Endothelial cell of umbilical vein (primary cell): Measurements from ENCODE around the gene GPD1. TPM values are rescaled to one million over a fixed set of nuclear protein-coding genes. Genes with fewer than 3 reads are reported as not detected.
"Not testable (repeated sequence)": the region's sequence is repeated elsewhere in the genome, so short reads cannot be mapped to it uniquely, and the experiment has no call there.

ENCODE experiments used
- BruUV-seq: library from RNA; stranded (reverse); fragments of 400-500 nt; replicated peaks from 2 replicates; lab custom pipeline; 2021; lab: Mats Ljungman, UMichigan
- CTCF ChIA-PET: fragments of 300-600, 350-600 bp; sonication (Branson Sonifier 250); formaldehyde crosslinking; loops from one replicate; lab custom pipeline; 2021; ENCODE audit warnings: antibody characterized with exemption, inconsistent platforms; lab: Charles Lee
- POLR2A ChIA-PET: fragments of 300-600, 350-600 bp; sonication (Branson Sonifier 250); formaldehyde crosslinking; loops from one replicate; lab custom pipeline; 2021; ENCODE audit warnings: antibody characterized with exemption, inconsistent platforms; lab: Charles Lee
- DNase-seq: peaks from one replicate; pipeline ENCODE4 v3.0.0-alpha.2; 2011; ENCODE audit warnings: low read depth, low spot score
- FAIRE-seq: peaks from 2 replicates; lab custom pipeline; 2011; peaks lifted over from hg19 to GRCh38; lab: Jason Lieb, UNC
- H2AFZ ChIP-seq: 2 replicates; pipeline ENCODE4 v1.6.0; 2012; ENCODE audit warnings: low read depth, low read length, control low read depth, inconsistent platforms
- H3K27ac ChIP-seq: 2 replicates; pipeline ENCODE4 v1.5.1; 2011; ENCODE audit warnings: low read depth, mild to moderate bottlenecking, control low read depth, low read length, moderate library complexity; ENCODE audit not compliant: insufficient read depth
- H3K27me3 ChIP-seq, 2 experiments: 2 replicates each; pipeline versions ENCODE4 v1.6.0 to v1.6.1; 2011; ENCODE audit warnings: low read length in 2 of 2, mixed read lengths in 1 of 2; ENCODE audit not compliant: control insufficient read depth in 2 of 2, insufficient read depth in 2 of 2
- H3K36me3 ChIP-seq, 2 experiments: 2 replicates in 1 of 2; 3 replicates in 1 of 2; pipeline ENCODE4 v1.5.1; 2011; ENCODE audit warnings: low read length in 2 of 2, mild to moderate bottlenecking in 1 of 2, moderate library complexity in 1 of 2; ENCODE audit not compliant: control insufficient read depth in 2 of 2, insufficient read depth in 2 of 2; ENCODE audit errors: extremely low read depth in 1 of 2
- H3K4me1 ChIP-seq: 3 replicates; pipeline ENCODE4 v1.5.1; 2011; ENCODE audit warnings: mild to moderate bottlenecking, low read length; ENCODE audit not compliant: control insufficient read depth, insufficient read depth; ENCODE audit errors: extremely low read depth
- H3K4me2 ChIP-seq: 2 replicates; pipeline ENCODE4 v1.6.1; 2011; ENCODE audit warnings: low read length, control low read depth, mixed read lengths; ENCODE audit not compliant: insufficient read depth
- H3K4me3 ChIP-seq, 3 experiments: fragments of 200-600 bp in 1 of 3; sonication (generic), shearing (Covaris generic) in 1 of 3; replicated peaks in 1 of 3; 2 replicates each; pipeline ENCODE4 v1.5.1; 2011 to 2016; ENCODE audit warnings: control low read depth in 3 of 3, low read length in 3 of 3, mild to moderate bottlenecking in 2 of 3, inconsistent platforms in 1 of 3, low read depth in 1 of 3, moderate library complexity in 1 of 3; ENCODE audit not compliant: insufficient read depth in 1 of 3
- H3K79me2 ChIP-seq: 2 replicates; pipeline ENCODE4 v1.6.0; 2012; ENCODE audit warnings: low read length, inconsistent platforms; ENCODE audit not compliant: control insufficient read depth, insufficient read depth
- H3K9ac ChIP-seq: replicated peaks from 2 replicates; pipeline ENCODE3; 2011; ENCODE audit warnings: low read length, control low read depth; ENCODE audit not compliant: insufficient read depth; ENCODE audit errors: extremely low read depth
- H3K9me1 ChIP-seq: replicated peaks from 3 replicates; pipeline ENCODE4 v1.6.0; 2011; ENCODE audit warnings: mild to moderate bottlenecking, low read length; ENCODE audit not compliant: control insufficient read depth, insufficient read depth; ENCODE audit errors: extremely low read depth
- H3K9me3 ChIP-seq: replicated peaks from 2 replicates; pipeline ENCODE4 v1.5.1; 2012; ENCODE audit warnings: low read length, inconsistent platforms; ENCODE audit not compliant: control insufficient read depth, insufficient read depth
- H4K20me1 ChIP-seq: replicated peaks from 2 replicates; pipeline ENCODE3; 2011; ENCODE audit warnings: mild to moderate bottlenecking, low read length; ENCODE audit not compliant: control insufficient read depth, insufficient read depth; ENCODE audit errors: extremely low read depth
- EZH2 ChIP-seq: IDR thresholded peaks from 2 replicates; pipeline ENCODE4 v1.6.1; 2012; ENCODE audit warnings: borderline replicate concordance, low read depth, mild to moderate bottlenecking, moderate library complexity, low read length, inconsistent platforms; ENCODE audit not compliant: severe bottlenecking
- FOS ChIP-seq: IDR thresholded peaks from 2 replicates; pipeline ENCODE4 v1.6.1; 2011; ENCODE audit warnings: mild to moderate bottlenecking, low read length, moderate library complexity, borderline replicate concordance; ENCODE audit not compliant: insufficient read depth
- GATA2 ChIP-seq: IDR thresholded peaks from 2 replicates; pipeline ENCODE4 v1.7.0; 2011; ENCODE audit warnings: low read depth, mild to moderate bottlenecking, moderate library complexity, mixed read lengths, low read length; ENCODE audit not compliant: insufficient read length, insufficient read depth
- JUN ChIP-seq: IDR thresholded peaks from 2 replicates; pipeline ENCODE4 v1.6.1; 2011; ENCODE audit warnings: borderline replicate concordance, low read depth; ENCODE audit not compliant: insufficient read length, insufficient read depth
- MYC ChIP-seq: IDR thresholded peaks from one replicate; pipeline ENCODE4 v1.6.1; 2011; ENCODE audit warnings: mild to moderate bottlenecking, low read depth, low read length
- POLR2A ChIP-seq: IDR thresholded peaks from 2 replicates; pipeline ENCODE4 v1.6.1; 2012; ENCODE audit warnings: low read depth, mild to moderate bottlenecking, control low read depth, low read length
- POLR2AphosphoS5 ChIP-seq: IDR thresholded peaks from 2 replicates; pipeline ENCODE4 v1.6.1; 2012; ENCODE audit warnings: low read depth, mild to moderate bottlenecking, control low read depth, low read length, moderate library complexity; ENCODE audit not compliant: insufficient read depth
- dilution Hi-C: fragments of 300-500 bp; cut with MboI; formaldehyde crosslinking; loops from one replicate; pipeline ENCODE4 v1.15.0; 2019; ENCODE audit warnings: low sequenced_read_pairs; ENCODE audit not compliant: extremely low pct_ligation_motif_present
- intact Hi-C: fragments of 100-400 bp; cut with micrococcal nuclease; formaldehyde crosslinking; loops from one replicate; pipeline ENCODE4 v1.10.0; 2022
- polyA plus RNA-seq, 4 experiments: library from polyadenylated mRNA; depleted of rRNA in 3 of 4; stranded (reverse) in 3 of 4; unstranded in 1 of 4; fragments of >200 nt; gene quantifications; 2 replicates each; pipeline versions ENCODE4 v1.2.1 to v1.2.3, GENCODE V29; 2011 to 2012; ENCODE audit warnings: missing spikeins in 1 of 4
- total RNA-seq: library from RNA; stranded (reverse); gene quantifications from 2 replicates; pipeline ENCODE4 v1.2.3, GENCODE V29; 2021
- TF ChIP-seq, protein P1 (sequence below), 2 donors: IDR thresholded peaks; 1 replicate in 1 of 2; 2 replicates in 1 of 2; pipeline ENCODE4 v1.5.1; 2011; ENCODE audit warnings: low read length in 2 of 2, mild to moderate bottlenecking in 2 of 2, moderate library complexity in 2 of 2, control low read depth in 1 of 2, inconsistent platforms in 1 of 2, low read depth in 1 of 2; ENCODE audit not compliant: insufficient read depth in 1 of 2; ENCODE audit errors: extremely low read depth in 1 of 2
- TF ChIP-seq, protein P2 (sequence below): IDR thresholded peaks from 2 replicates; pipeline ENCODE4 v1.6.1; 2011; ENCODE audit not compliant: insufficient read depth, insufficient read length

Gene GPD1
- total and polyA plus RNA-seq, 2 donors (not counting 3 experiments of a cell fraction or from before 2014, with no cell fraction given): 0.07 TPM; not detected in 1

DNA sequence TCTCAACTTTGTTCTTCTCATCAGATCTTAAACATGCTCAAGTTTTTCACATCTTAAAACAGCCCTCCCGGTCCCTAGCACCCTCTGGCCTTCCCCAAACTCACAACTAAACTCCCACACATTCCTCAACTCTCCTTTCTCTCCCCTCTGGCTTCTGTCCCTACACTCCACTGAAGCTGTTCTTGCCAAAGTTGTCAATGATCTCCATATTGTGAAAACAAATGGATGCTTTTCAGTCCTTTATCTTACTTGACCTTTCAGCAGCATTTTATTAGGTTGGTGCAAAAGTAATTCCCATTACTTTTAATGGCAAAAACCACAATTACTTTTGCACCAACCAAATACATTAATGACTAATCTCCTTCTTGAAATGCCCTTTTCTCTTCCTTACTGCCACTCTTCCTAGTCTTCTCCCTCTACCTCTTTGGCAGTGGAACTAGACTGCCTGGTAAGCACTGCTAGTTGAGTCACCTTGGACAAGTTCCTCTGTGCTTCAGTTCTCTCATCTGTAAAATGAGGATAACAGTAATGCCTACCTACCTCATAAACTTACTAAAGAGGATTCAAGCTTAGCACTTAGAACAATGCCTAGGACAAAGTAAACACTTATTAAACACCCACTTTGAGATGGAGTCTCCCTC, 47.4 kb downstream of the GPD1 start:
- no peak overlapping the region for H3K4me2 ChIP-seq
- DNase-seq (no peak), FAIRE-seq (no peak)
- H3K9ac ChIP-seq: no peak overlapping the region
- H3K9me3 ChIP-seq: no peaks in the 10 kb centered on the region
- H3K9me1 ChIP-seq: no peaks in the 10 kb centered on the region
- no peaks in the 10 kb centered on the region for H4K20me1 ChIP-seq
- H3K27ac ChIP-seq: no peak overlapping the region
- no peaks in the 10 kb centered on the region for H3K4me1 ChIP-seq
- H3K36me3 ChIP-seq: no peaks in the 10 kb centered on the region
- BruUV-seq: no TSS peak
- POLR2A ChIA-PET: no interaction called here
- H3K79me2 ChIP-seq: peaks cover 15% of the 10 kb centered on the region
- TF ChIP-seq, protein P1, sequence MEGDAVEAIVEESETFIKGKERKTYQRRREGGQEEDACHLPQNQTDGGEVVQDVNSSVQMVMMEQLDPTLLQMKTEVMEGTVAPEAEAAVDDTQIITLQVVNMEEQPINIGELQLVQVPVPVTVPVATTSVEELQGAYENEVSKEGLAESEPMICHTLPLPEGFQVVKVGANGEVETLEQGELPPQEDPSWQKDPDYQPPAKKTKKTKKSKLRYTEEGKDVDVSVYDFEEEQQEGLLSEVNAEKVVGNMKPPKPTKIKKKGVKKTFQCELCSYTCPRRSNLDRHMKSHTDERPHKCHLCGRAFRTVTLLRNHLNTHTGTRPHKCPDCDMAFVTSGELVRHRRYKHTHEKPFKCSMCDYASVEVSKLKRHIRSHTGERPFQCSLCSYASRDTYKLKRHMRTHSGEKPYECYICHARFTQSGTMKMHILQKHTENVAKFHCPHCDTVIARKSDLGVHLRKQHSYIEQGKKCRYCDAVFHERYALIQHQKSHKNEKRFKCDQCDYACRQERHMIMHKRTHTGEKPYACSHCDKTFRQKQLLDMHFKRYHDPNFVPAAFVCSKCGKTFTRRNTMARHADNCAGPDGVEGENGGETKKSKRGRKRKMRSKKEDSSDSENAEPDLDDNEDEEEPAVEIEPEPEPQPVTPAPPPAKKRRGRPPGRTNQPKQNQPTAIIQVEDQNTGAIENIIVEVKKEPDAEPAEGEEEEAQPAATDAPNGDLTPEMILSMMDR (IDR thresholded peaks at IDR 0.05; ENCODE audit: extremely low read depth in 1 of 2, insufficient read depth in 1 of 2, low read depth in 1 of 2, low read length in 2 of 2): no peak
- TF ChIP-seq MYC (no peak), POLR2A (no peak), GATA2 (no peak), JUN (no peak), EZH2 (no peak), FOS (no peak), POLR2AphosphoS5 (no peak)
- TF ChIP-seq, protein P2, sequence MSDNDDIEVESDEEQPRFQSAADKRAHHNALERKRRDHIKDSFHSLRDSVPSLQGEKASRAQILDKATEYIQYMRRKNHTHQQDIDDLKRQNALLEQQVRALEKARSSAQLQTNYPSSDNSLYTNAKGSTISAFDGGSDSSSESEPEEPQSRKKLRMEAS: no peak
- no peaks in the 10 kb centered on the region for H3K27me3 ChIP-seq
- intact Hi-C loops (no loop called here), dilution Hi-C loops (no loop called here)
- no peak overlapping the region for H2AFZ ChIP-seq
- CTCF ChIA-PET: no interaction called here
- H3K4me3 ChIP-seq: no peak overlapping the region

DNA sequence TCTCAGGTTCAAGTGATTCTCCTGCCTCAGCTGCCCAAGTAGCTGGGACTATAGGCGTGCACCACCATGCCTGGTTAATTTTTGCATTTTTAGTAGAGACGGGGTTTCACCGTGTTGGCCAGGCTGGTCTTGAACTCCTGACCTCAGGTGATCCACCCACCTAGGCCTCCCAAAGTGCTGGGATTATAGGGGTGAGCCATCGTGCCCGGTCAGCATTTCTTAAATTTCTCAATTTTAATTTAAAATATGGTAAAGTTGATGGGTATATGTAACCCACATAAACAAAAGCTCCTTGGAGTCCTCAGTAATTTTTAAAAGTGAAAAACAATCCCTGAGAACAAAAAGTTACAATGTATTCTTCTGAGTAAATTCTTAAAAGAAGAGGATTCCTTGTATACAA, 51.1 kb downstream of the GPD1 start:
- H4K20me1 ChIP-seq, H3K36me3 ChIP-seq, H3K4me3 ChIP-seq, intact Hi-C loops, H3K9me3 ChIP-seq, H3K4me2 ChIP-seq, H3K9me1 ChIP-seq, FAIRE-seq, DNase-seq, dilution Hi-C loops, POLR2A ChIA-PET, H3K4me1 ChIP-seq, H3K27me3 ChIP-seq, H3K9ac ChIP-seq, H2AFZ ChIP-seq, H3K27ac ChIP-seq, BruUV-seq: not testable (repeated sequence)
- CTCF ChIA-PET: interaction anchor here (0.8 to 2.4 kb wide), 5 partner anchors 12 to 312 kb away, joined by 3 to 14 read pairs (median 5); partner anchors contain the start of genes CERS5 and COX14
- peaks cover 34% of the 10 kb centered on the region for H3K79me2 ChIP-seq
